Measurements from ENCODE around the gene SSX2IP. TPM values are rescaled to one million over a fixed set of nuclear protein-coding genes. Genes with fewer than 3 reads are reported as not detected.

SSX2IP gene
- total RNA-seq, 2 experiments from 2014 or later, result 16.8 to 18.8 TPM

DNA sequence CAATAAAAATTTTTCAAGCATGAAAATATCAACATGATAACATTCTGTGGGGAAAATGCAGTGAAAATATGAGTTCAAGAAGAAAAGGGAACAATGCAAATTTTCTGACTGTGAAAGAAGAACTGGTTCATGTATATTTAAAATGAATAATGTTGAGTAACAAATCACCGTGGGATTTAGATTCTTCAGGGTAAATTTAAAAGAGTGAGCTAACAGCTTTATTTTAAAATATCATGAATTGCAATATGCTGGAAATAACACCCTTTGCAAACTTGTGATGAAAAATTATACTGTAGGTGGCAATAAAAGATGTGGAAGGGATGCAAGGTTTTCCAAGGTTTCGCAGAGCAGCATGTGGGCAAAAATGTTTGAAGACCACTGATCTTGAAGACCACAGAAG is 13.2 kb upstream of the SSX2IP start:
- CTCF ChIA-PET, result interaction anchor here (2.0 kb wide), 1 partner anchor 20 kb away, joined by 7 read pairs; no protein-coding TSS in a partner anchor
- Mint-ChIP-seq H3K9me3 (no peaks in the 10 kb centered on the region), H3K27me3 (peaks cover 25% of the 10 kb centered on the region), H3K36me3 (ENCODE audit: low read depth) (no peaks in the 10 kb centered on the region), H3K27ac (no peak overlapping the region), H3K4me1 (no peaks in the 10 kb centered on the region), H3K4me3 (no peak overlapping the region)
- POLR2A ChIA-PET, result no interaction called here
- no peak for DNase-seq

- Mint-ChIP-seq H3K36me3 (ENCODE audit: low read depth) (peaks cover 3% of the 10 kb centered on the region), H3K9me3 (no peaks in the 10 kb centered on the region), H3K27me3 (peaks cover 25% of the 10 kb centered on the region), H3K4me1 (no peaks in the 10 kb centered on the region), H3K4me3 (no peak overlapping the region), H3K27ac (no peak overlapping the region)
- ChIA-PET POLR2A (no interaction called here), CTCF (interaction anchor here (1.4 to 2.0 kb wide), 2 partner anchors 21 to 38 kb away, joined by 3 to 7 read pairs; no protein-coding TSS in a partner anchor)
- DNase-seq, result no peak
These were observed 11.9 kb upstream of the SSX2IP start for GRCh38 chr1:84702143-84702542.

DNA sequence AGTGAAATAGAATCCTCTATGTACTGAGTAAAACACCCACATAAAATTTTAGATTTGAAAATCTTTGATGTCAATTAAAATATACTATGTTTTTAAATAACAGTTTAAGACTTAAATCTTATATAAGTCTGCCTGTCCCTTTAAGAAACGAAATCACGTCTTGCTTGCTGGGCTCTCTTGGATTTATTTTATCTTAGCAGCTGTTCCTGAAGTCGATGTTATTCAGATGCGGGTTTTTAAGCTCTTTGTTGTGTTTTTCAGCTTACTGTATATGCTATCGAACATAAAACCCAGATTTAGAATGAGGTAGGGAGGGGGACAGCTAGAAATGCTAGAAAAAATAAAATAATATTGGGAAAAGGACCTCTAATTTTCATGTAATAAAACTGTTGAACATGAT is 11.1 kb upstream of the SSX2IP start:
- Mint-ChIP-seq H3K27ac (no peak overlapping the region), H3K36me3 (ENCODE audit: low read depth) (peaks cover 3% of the 10 kb centered on the region), H3K27me3 (peaks cover 25% of the 10 kb centered on the region), H3K4me3 (no peak overlapping the region), H3K9me3 (no peaks in the 10 kb centered on the region), H3K4me1 (no peaks in the 10 kb centered on the region)
- ChIA-PET CTCF (interaction anchor here (1.4 kb wide), 1 partner anchor 37 kb away, joined by 3 read pairs; no protein-coding TSS in a partner anchor), POLR2A (no interaction called here)
- no peak for DNase-seq

DNA sequence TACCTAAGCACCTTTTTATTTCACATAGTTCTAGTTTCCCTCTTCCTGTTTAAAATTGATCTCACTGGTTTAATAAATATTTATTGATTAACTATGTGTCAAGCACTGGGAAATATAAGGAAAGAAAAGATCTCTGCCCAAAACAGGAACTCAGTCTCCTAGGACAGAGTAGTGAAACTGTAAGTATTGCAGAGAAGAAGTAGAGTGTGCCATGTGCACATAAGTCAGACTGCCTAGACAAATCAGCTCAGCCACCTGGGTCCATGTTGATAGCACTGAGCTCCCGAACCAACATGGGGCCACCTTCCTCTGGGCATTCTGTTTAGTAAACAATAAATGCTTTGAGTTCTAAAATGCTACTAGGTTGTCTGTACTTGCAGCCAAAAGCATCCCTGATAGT is 9.8 kb upstream of the SSX2IP start:
- peaks cover 3% of the 10 kb centered on the region for H3K36me3 Mint-ChIP-seq (ENCODE audit: low read depth)
- H3K27me3 Mint-ChIP-seq, result peaks cover 30% of the 10 kb centered on the region
- DNase-seq, result no peak
- ChIA-PET POLR2A (no interaction called here), CTCF (no interaction called here)
- no peaks in the 10 kb centered on the region for H3K9me3 Mint-ChIP-seq
- H3K4me1 Mint-ChIP-seq, result no peaks in the 10 kb centered on the region
- H3K27ac Mint-ChIP-seq, result no peak overlapping the region
- no peak overlapping the region for H3K4me3 Mint-ChIP-seq

DNA sequence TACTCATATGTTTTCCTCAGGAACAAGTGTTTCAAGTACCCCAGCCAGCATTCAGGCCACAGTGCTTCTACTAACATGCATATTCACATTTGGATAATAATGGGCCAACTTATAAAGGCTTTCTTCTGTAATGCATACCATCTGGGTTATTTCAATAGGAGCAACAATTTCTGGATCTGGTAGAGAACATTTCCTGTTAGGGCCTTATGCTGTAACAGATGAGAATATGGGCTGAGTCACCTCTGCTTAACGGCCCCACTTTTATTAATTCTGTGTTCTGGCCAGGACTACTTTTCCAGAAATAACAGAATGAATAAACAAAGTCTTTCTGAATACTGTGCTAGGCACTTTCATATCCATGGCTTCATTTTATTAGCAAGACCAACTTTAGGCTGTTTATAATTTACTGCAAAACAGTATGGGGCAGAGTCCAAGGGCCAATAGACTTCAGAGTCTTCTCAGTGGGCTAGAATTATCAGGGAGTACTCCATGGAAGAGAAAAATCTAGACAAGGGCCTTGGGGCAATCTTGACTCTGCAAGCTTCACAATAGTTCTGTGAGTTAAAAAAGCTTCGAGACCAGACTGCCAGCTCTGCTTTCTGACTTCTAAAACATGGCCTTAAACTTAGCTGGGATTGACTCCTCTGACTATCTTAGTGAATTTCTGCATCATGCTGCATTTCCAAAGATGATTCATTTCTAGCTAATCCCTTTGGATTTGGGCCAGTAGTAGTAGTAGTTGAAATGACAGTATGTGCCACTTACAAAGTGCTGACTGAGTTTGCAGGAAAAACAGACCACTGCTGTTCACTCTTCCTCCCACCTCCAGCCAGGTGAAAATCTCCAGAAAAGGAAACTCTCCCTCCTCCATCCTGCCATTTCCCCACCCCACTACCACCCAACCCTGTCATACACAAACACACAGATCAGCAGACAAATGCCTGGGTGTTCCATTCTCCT is 8.2 kb upstream of the SSX2IP start:
- CTCF ChIA-PET, result interaction anchor here (1.0 kb wide), 1 partner anchor 84 kb away, joined by 3 read pairs; no protein-coding TSS in a partner anchor
- Mint-ChIP-seq H3K27ac (no peak overlapping the region), H3K36me3 (ENCODE audit: low read depth) (peaks cover 6% of the 10 kb centered on the region), H3K9me3 (no peaks in the 10 kb centered on the region), H3K4me1 (peaks cover 4% of the 10 kb centered on the region), H3K4me3 (no peak overlapping the region), H3K27me3 (peaks cover 25% of the 10 kb centered on the region)
- no peak for DNase-seq
- POLR2A ChIA-PET, result no interaction called here

GRCh38 chr1:84693785-84694184 is 3.5 kb upstream of the SSX2IP start:
- peaks cover 40% of the 10 kb centered on the region for H3K4me1 Mint-ChIP-seq
- POLR2A ChIA-PET, result interaction anchor here (0.7 to 6.7 kb wide), 6 partner anchors 26 to 1194 kb away, joined by 3 to 53 read pairs (median 5); partner anchors contain the start of genes CTBS, GNG5, PRKACB and SPATA1
- H3K27ac Mint-ChIP-seq, result no peak overlapping the region
- CTCF ChIA-PET, result interaction anchor here (1.1 to 1.4 kb wide), 4 partner anchors 73 to 251 kb away, joined by 3 to 5 read pairs (median 4); no protein-coding TSS in a partner anchor
- no peaks in the 10 kb centered on the region for H3K9me3 Mint-ChIP-seq
- H3K4me3 Mint-ChIP-seq, result no peak overlapping the region
- H3K36me3 Mint-ChIP-seq (ENCODE audit: low read depth), result peaks cover 6% of the 10 kb centered on the region
- H3K27me3 Mint-ChIP-seq, result peaks cover 5% of the 10 kb centered on the region
- DNase-seq, result no peak

- peak overlapping the region; percentile 52 for H3K4me3 Mint-ChIP-seq
- peaks cover 46% of the 10 kb centered on the region for H3K4me1 Mint-ChIP-seq
- peaks cover 6% of the 10 kb centered on the region for H3K36me3 Mint-ChIP-seq (ENCODE audit: low read depth)
- H3K27ac Mint-ChIP-seq, result peak overlapping the region; percentile 67
- POLR2A ChIA-PET, result interaction anchor here (0.7 to 6.7 kb wide), 8 partner anchors 26 to 1193 kb away, joined by 3 to 53 read pairs (median 4); partner anchors contain the start of genes CTBS, GNG5, PRKACB and SPATA1
- no peaks in the 10 kb centered on the region for H3K9me3 Mint-ChIP-seq
- no peak for DNase-seq
- H3K27me3 Mint-ChIP-seq, result peaks cover 5% of the 10 kb centered on the region
- CTCF ChIA-PET, result interaction anchor here (1.0 to 1.4 kb wide), 5 partner anchors 24 to 252 kb away, joined by 3 to 5 read pairs (median 4); no protein-coding TSS in a partner anchor
These were observed 2.7 kb upstream of the SSX2IP start for GRCh38 chr1:84693005-84693404.

DNA sequence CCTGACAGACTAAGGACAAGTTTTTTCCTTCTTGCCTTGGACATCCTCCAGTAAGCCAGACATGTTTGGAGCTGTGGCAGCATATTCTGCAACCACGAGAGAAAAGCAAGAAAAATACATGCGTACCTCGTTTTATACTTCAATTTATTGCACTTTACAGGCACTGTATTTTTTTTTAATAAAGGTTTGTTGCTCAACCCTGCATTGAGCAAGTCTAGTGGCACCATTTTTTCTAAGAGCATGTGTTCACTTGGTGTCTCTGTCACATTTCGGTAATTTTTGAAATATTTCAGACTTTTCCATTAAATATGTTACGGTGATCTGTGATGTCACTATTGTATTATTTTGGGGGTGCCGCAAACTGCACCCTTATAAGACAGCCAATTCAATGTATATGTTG is 2.1 kb upstream of the SSX2IP start:
- POLR2A ChIA-PET, result interaction anchor here (0.9 to 6.7 kb wide), 5 partner anchors 29 to 548 kb away, joined by 3 to 53 read pairs (median 6); partner anchors contain the start of genes CTBS, GNG5, PRKACB and SPATA1
- H3K27ac Mint-ChIP-seq, result peak overlapping the region; percentile 67
- H3K4me3 Mint-ChIP-seq, result peak overlapping the region; percentile 52
- DNase-seq, result no peak
- peaks cover 51% of the 10 kb centered on the region for H3K4me1 Mint-ChIP-seq
- H3K9me3 Mint-ChIP-seq, result no peaks in the 10 kb centered on the region
- peaks cover 5% of the 10 kb centered on the region for H3K27me3 Mint-ChIP-seq
- CTCF ChIA-PET, result interaction anchor here (1.0 to 1.1 kb wide), 2 partner anchors 23 to 90 kb away, joined by 3 to 4 read pairs; no protein-coding TSS in a partner anchor
- H3K36me3 Mint-ChIP-seq (ENCODE audit: low read depth), result peaks cover 5% of the 10 kb centered on the region

DNA sequence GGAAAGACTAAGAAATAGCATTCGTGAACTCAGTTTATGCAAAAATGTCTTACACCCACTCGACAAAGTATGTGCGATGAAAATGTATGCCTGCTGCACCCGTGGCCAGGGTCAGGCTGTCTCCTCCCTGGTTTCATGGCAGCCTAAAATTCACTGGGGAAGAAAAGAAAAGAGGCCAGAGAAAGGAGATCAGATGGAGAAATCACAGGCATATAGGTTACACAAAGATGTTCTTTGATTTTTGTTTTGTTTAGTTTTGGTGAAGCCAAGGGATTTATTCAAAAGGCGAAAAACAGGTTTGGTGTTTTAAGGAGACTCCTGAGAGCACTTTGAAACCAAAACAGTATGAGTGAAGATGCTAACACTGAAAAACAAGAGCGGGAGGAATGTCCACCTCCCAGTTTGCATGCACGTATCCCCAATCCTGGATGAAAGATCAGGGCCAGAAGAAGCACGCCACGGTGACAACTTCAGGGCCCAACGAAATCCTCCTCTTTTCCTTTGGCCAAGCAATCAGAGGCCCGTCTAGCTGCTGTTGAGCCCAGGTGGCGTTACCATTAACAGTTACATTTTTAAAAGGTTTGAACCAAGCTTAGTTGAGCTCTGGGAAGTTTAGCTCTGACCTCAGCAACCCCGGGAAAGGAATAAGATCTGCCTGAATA is 992 bp upstream of the SSX2IP start:
- Mint-ChIP-seq H3K36me3 (ENCODE audit: low read depth) (peaks cover 3% of the 10 kb centered on the region), H3K4me1 (peaks cover 57% of the 10 kb centered on the region), H3K27me3 (peaks cover 5% of the 10 kb centered on the region), H3K4me3 (peak overlapping the region; percentile 87), H3K27ac (peak overlapping the region; percentile 82), H3K9me3 (no peaks in the 10 kb centered on the region)
- ChIA-PET CTCF (interaction anchor here (1.2 kb wide), 1 partner anchor 33 kb away, joined by 3 read pairs; no protein-coding TSS in a partner anchor), POLR2A (interaction anchor here (0.8 to 6.7 kb wide), 5 partner anchors 117 to 547 kb away, joined by 3 to 53 read pairs (median 6); partner anchors contain the start of genes CTBS, GNG5, PRKACB and SPATA1)
- DNase-seq, result no peak

GRCh38 chr1:84689514-84690396 is 506 bp downstream of the SSX2IP start:
- Mint-ChIP-seq H3K27ac (peak overlapping the region; percentile 47), H3K4me3 (peak overlapping the region; percentile 81), H3K36me3 (ENCODE audit: low read depth) (peaks cover 3% of the 10 kb centered on the region), H3K27me3 (no peaks in the 10 kb centered on the region), H3K4me1 (peaks cover 58% of the 10 kb centered on the region), H3K9me3 (no peaks in the 10 kb centered on the region)
- no peak for DNase-seq
- CTCF ChIA-PET, result interaction anchor here (1.1 to 3.7 kb wide), 5 partner anchors 21 to 251 kb away, joined by 3 to 12 read pairs (median 3); partner anchors contain the start of gene SPATA1
- POLR2A ChIA-PET, result interaction anchor here (0.6 to 6.7 kb wide), 7 partner anchors 11 to 545 kb away, joined by 3 to 53 read pairs (median 5); partner anchors contain the start of genes CTBS, GNG5, PRKACB and SPATA1

GRCh38 chr1:84688463-84689061 is 1.7 kb downstream of the SSX2IP start:
- no peaks in the 10 kb centered on the region for H3K9me3 Mint-ChIP-seq
- CTCF ChIA-PET, result interaction anchor here (1.1 to 3.7 kb wide), 5 partner anchors 20 to 247 kb away, joined by 3 to 12 read pairs (median 4); partner anchors contain the start of gene SPATA1
- peak overlapping the region; percentile 8 for H3K4me3 Mint-ChIP-seq
- no peak overlapping the region for H3K27ac Mint-ChIP-seq
- POLR2A ChIA-PET, result interaction anchor here (1.0 to 6.7 kb wide), 5 partner anchors 14 to 543 kb away, joined by 3 to 53 read pairs (median 3); partner anchors contain the start of genes CTBS, GNG5 and SPATA1
- no peaks in the 10 kb centered on the region for H3K36me3 Mint-ChIP-seq (ENCODE audit: low read depth)
- H3K27me3 Mint-ChIP-seq, result no peaks in the 10 kb centered on the region
- H3K4me1 Mint-ChIP-seq, result peaks cover 54% of the 10 kb centered on the region
- DNase-seq, result no peak

Data from activated CD4-positive, alpha-beta memory T cell treated with anti-CD3 and anti-CD28 coated beads, Interleukin-2, amount 10 ng/mL, durations not matched to agents 7 days and 5 days (primary cell).